SK-N-SH (cell line): ENCODE results near the gene GLYAT. TPM values are rescaled to one million over a fixed set of nuclear protein-coding genes. Genes with fewer than 3 reads are reported as not detected.
"Not testable (repeated sequence)": the region's sequence is repeated elsewhere in the genome, so short reads cannot be mapped to it uniquely, and the experiment has no call there.

ENCODE experiments used
- CTCF ChIA-PET: fragments of 300-600, 350-600 bp; formaldehyde crosslinking; extraction: SDS; loops from one replicate; lab custom pipeline; 2021; lab: Yijun Ruan, JAX
- POLR2A ChIA-PET: fragments of 350-600 bp; sonication (Branson Sonifier 250); formaldehyde crosslinking; extraction: SDS; loops from one replicate; lab custom pipeline; 2020; ENCODE audit warnings: antibody characterized with exemption, inconsistent platforms; lab: Yijun Ruan, JAX
- DNase-seq: peaks from one replicate; pipeline ENCODE4 v3.0.0; 2012
- H2AFZ ChIP-seq: fragments of 200-600 bp; sonication (generic); 2 replicates; pipeline ENCODE4 v1.8.1; 2016; ENCODE audit warnings: antibody characterized with exemption, mild to moderate bottlenecking, low read depth
- H3F3A ChIP-seq: fragments of 200-600 bp; sonication (generic); replicated peaks from 2 replicates; pipeline ENCODE3; 2016; ENCODE audit warnings: antibody characterized with exemption, mild to moderate bottlenecking; ENCODE audit not compliant: insufficient read depth
- H3K27ac ChIP-seq, 2 experiments: fragments of 200-500 bp in 1 of 2; fragments of 200-600 bp in 1 of 2; sonication (Bioruptor generic) in 1 of 2; sonication (generic), shearing (Covaris generic) in 1 of 2; 2 replicates each; pipeline versions ENCODE4 v1.5.1 to v1.6.1; 2014 to 2016; ENCODE audit warnings: low read depth in 2 of 2, inconsistent platforms in 1 of 2, low read length in 1 of 2, mild to moderate bottlenecking in 1 of 2, mixed read lengths in 1 of 2
- H3K27me3 ChIP-seq: fragments of 200-600 bp; sonication (generic), shearing (Covaris generic); 2 replicates; pipeline ENCODE4 v1.6.1; 2016; ENCODE audit warnings: mixed run types; ENCODE audit not compliant: insufficient read depth
- H3K36me3 ChIP-seq, 2 experiments: fragments of 200-500 bp in 1 of 2; fragments of 200-600 bp in 1 of 2; sonication (Bioruptor generic) in 1 of 2; sonication (generic) in 1 of 2; replicated peaks in 1 of 2; 2 replicates each; pipeline versions ENCODE3 to v1.5.1; 2014 to 2016; ENCODE audit warnings: low read length in 1 of 2, mild to moderate bottlenecking in 1 of 2; ENCODE audit not compliant: insufficient read depth in 2 of 2, control insufficient read depth in 1 of 2
- H3K4me1 ChIP-seq, 2 experiments: fragments of 200-500 bp in 1 of 2; fragments of 200-600 bp in 1 of 2; sonication (Bioruptor generic) in 1 of 2; sonication (generic), shearing (Covaris generic) in 1 of 2; 2 replicates each; pipeline versions ENCODE4 v1.5.1 to v1.6.1; 2014 to 2016; ENCODE audit warnings: low read depth in 1 of 2, low read length in 1 of 2, mixed run types in 1 of 2; ENCODE audit not compliant: insufficient read depth in 2 of 2, control insufficient read depth in 1 of 2
- H3K4me2 ChIP-seq: fragments of 200-600 bp; sonication (generic), shearing (Covaris generic); 2 replicates; pipeline ENCODE4 v1.6.1; 2017; ENCODE audit warnings: mixed run types
- H3K4me3 ChIP-seq, 2 experiments: fragments of 200-500 bp in 1 of 2; fragments of 200-600 bp in 1 of 2; sonication (Bioruptor generic) in 1 of 2; sonication (generic), shearing (Covaris generic) in 1 of 2; 2 replicates each; pipeline versions ENCODE4 v1.5.1 to v1.8.1; 2014 to 2016; ENCODE audit warnings: low read depth in 2 of 2, inconsistent platforms in 1 of 2, low read length in 1 of 2, mild to moderate bottlenecking in 1 of 2, mixed read lengths in 1 of 2, moderate library complexity in 1 of 2
- H3K79me2 ChIP-seq: fragments of 200-600 bp; sonication (generic); 2 replicates; pipeline ENCODE4 v1.8.1; 2017; ENCODE audit warnings: mild to moderate bottlenecking; ENCODE audit not compliant: insufficient read depth
- H3K9ac ChIP-seq: fragments of 200-600 bp; sonication (generic); 2 replicates; pipeline ENCODE4 v1.6.1; 2017; ENCODE audit warnings: mixed run types
- H3K9me2 ChIP-seq: fragments of 200-600 bp; sonication (generic); 2 replicates; pipeline ENCODE4 v1.6.1; 2017; ENCODE audit warnings: mixed run types
- H3K9me3 ChIP-seq: fragments of 200-600 bp; sonication (generic); 2 replicates; pipeline ENCODE4 v1.6.1; 2017; ENCODE audit warnings: mixed run types, mild to moderate bottlenecking, moderate library complexity
- H4K20me1 ChIP-seq: fragments of 200-600 bp; sonication (generic); 2 replicates; pipeline ENCODE4 v1.6.1; 2017; ENCODE audit warnings: mild to moderate bottlenecking, mixed run types; ENCODE audit not compliant: insufficient read depth
- ELF1 ChIP-seq: IDR thresholded peaks from 2 replicates; pipeline ENCODE4 v1.4.0; 2012
- EP300 ChIP-seq, 2 experiments: IDR thresholded peaks; 2 replicates each; pipeline versions ENCODE4 v1.4.0 to v1.6.1; 2012; ENCODE audit warnings: borderline replicate concordance in 1 of 2, low read depth in 1 of 2, low read length in 1 of 2
- EZH2phosphoT487 ChIP-seq: fragments of 200-600 bp; sonication (generic); IDR thresholded peaks from 2 replicates; pipeline ENCODE4 v1.6.1; 2017; ENCODE audit warnings: low read depth, mixed run types, mild to moderate bottlenecking, antibody characterized with exemption, moderate library complexity, borderline replicate concordance
- MXI1 ChIP-seq: IDR thresholded peaks from 2 replicates; pipeline ENCODE4 v1.6.1; 2012; ENCODE audit warnings: mild to moderate bottlenecking, low read depth, low read length, improper control_type of control experiment
- WGBS: methylation state at CpG from one replicate; pipeline ENCODE4 v1.1.6; 2017; ENCODE audit warnings: low lambda C conversion rate; 5-methylcytosine and 5-hydroxymethylcytosine counted together
- polyA plus RNA-seq, 3 experiments: library from polyadenylated mRNA; depleted of rRNA; stranded (reverse); fragments of >200 nt; gene quantifications; 2 replicates each; pipeline ENCODE4 v1.2.3, GENCODE V29; 2012
- TF ChIP-seq, protein P1 (sequence below): IDR thresholded peaks from 2 replicates; pipeline ENCODE4; 2012

GLYAT gene
- polyA plus RNA-seq, 1 of the 3 experiments (the other 2 are of a cell fraction), result not detected

DNA sequence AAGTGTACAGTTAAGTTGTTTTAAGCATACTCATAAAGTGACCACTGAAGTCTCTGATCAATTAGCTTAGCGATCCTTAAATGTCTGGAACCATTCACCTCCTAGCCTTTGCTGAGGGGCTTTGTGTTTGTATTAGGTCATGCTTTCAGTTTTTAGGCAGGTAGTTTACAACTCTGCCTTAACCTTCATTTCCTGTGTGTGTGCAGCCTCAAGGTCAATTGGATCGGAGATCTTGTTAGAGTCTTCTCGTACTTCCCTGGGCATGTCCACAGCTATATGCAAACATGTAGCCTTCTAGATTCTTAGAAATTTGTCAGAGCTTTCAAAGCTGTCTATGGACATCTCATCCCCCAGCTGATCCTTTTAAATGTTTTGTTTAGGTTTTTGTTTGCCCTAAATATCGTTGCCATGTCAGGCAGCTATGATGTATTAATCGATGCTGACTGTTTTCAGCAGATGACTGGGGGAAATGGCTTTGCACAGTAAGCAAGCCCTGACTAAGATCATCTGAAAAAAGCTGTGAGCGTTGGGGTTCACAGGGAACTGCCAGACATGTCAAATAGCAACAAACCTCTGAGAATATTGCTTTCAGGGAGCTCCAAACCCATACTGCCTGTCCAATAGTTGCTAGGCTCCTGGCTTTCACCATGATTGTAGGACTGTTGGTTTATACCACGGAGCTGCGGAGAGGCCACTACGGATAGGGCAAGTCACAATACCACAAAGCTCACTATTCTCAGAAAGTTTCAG lies 45.6 kb downstream of the GLYAT start:
- no peaks in the 10 kb centered on the region for H3K9me3 ChIP-seq
- no peaks in the 10 kb centered on the region for H3K79me2 ChIP-seq
- POLR2A ChIA-PET, result no interaction called here
- H3K36me3 ChIP-seq, result no peaks in the 10 kb centered on the region
- no peaks in the 10 kb centered on the region for H3K4me1 ChIP-seq
- H3K9me2 ChIP-seq, result no peaks in the 10 kb centered on the region
- TF ChIP-seq EP300 (IDR thresholded peaks at IDR 0.05; ENCODE audit: borderline replicate concordance in 1 of 2, low read depth in 1 of 2, low read length in 1 of 2), result no peak
- TF ChIP-seq, protein P1, sequence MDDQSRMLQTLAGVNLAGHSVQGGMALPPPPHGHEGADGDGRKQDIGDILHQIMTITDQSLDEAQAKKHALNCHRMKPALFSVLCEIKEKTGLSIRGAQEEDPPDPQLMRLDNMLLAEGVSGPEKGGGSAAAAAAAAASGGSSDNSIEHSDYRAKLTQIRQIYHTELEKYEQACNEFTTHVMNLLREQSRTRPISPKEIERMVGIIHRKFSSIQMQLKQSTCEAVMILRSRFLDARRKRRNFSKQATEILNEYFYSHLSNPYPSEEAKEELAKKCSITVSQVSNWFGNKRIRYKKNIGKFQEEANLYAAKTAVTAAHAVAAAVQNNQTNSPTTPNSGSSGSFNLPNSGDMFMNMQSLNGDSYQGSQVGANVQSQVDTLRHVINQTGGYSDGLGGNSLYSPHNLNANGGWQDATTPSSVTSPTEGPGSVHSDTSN, result no peak
- no peak for TF ChIP-seq MXI1
- no peak for TF ChIP-seq ELF1
- TF ChIP-seq EZH2phosphoT487, result no peak
- TF ChIP-seq, all 33 proteins: peak for 0
- Histone ChIP-seq H2AFZ (no peak overlapping the region), H3K9ac (no peak overlapping the region), H3K4me2 (no peak overlapping the region), H3F3A (no peaks in the 10 kb centered on the region), H3K27ac (no peak overlapping the region), H4K20me1 (no peaks in the 10 kb centered on the region), H3K27me3 (no peaks in the 10 kb centered on the region), H3K4me3 (no peak overlapping the region)
- 24% methylated on average over 9 of the region's 9 CpGs for WGBS
- CTCF ChIA-PET, result no interaction called here
- DNase-seq, result no peak

DNA sequence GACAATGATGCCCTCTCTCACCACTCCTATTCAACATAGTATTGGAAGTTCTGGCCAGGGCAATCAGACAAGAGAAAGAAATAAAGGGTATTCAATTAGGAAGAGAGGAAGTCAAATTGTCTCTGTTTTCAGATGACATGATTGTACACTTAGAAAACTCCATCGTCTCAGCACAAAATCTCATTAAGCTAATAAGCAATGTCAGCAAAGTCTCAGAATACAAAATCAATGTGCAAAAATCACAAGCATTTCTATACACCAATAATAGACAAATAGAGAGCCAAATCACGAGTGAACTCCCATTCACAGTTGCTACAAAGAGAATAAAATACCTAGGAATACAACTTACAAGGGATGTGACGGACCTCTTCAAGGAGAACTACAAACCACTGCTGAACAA lies 49.1 kb downstream of the GLYAT start:
- H2AFZ ChIP-seq, H3K4me3 ChIP-seq, H3K9me2 ChIP-seq, H4K20me1 ChIP-seq, H3F3A ChIP-seq, H3K4me2 ChIP-seq, H3K9ac ChIP-seq, DNase-seq, POLR2A ChIA-PET, H3K36me3 ChIP-seq, H3K9me3 ChIP-seq, H3K79me2 ChIP-seq, H3K4me1 ChIP-seq, H3K27ac ChIP-seq, CTCF ChIA-PET: not testable (repeated sequence)
- 6% methylated on average over 3 of the region's 3 CpGs for WGBS
- H3K27me3 ChIP-seq, result peaks cover 12% of the 10 kb centered on the region; the same call in 1 of the 2 replicates

GRCh38 chr11:58677536-58677935 lies 54.2 kb downstream of the GLYAT start:
- H3K27me3 ChIP-seq, result peaks cover 16% of the 10 kb centered on the region; the same call in 1 of the 2 replicates
- H3K36me3 ChIP-seq, H4K20me1 ChIP-seq, H2AFZ ChIP-seq, H3K79me2 ChIP-seq, H3K9me2 ChIP-seq, POLR2A ChIA-PET, H3K9ac ChIP-seq, DNase-seq, H3F3A ChIP-seq, H3K27ac ChIP-seq, H3K4me1 ChIP-seq, H3K9me3 ChIP-seq, H3K4me3 ChIP-seq, H3K4me2 ChIP-seq: not testable (repeated sequence)
- CTCF ChIA-PET, result interaction anchor here (0.8 to 1.7 kb wide), 3 partner anchors 12 to 458 kb away, joined by 3 to 5 read pairs (median 4); no protein-coding TSS in a partner anchor
- 0% methylated on average over 1 of the region's 1 CpG for WGBS
